A673 (cell line): ENCODE results near the gene SMAD3. TPM values are rescaled to one million over a fixed set of nuclear protein-coding genes. Genes with fewer than 3 reads are reported as not detected.

ENCODE experiments used
- BruUV-seq: library from RNA; stranded (reverse); fragments of 400-500 nt; replicated peaks from 2 replicates; lab custom pipeline; 2021; lab: Mats Ljungman, UMichigan
- CTCF ChIA-PET: fragments of 300-600 bp; sonication (Branson Sonifier 250); formaldehyde crosslinking; loops from one replicate; lab custom pipeline; 2022; ENCODE audit warnings: antibody characterized with exemption; lab: Charles Lee
- POLR2A ChIA-PET: fragments of 300-600 bp; sonication (Branson Sonifier 250); formaldehyde crosslinking; loops from one replicate; lab custom pipeline; 2022; ENCODE audit warnings: antibody characterized with exemption; ENCODE audit not compliant: low non-redundant PET; lab: Charles Lee
- DNase-seq: peaks from one replicate; pipeline ENCODE4 v3.0.0-alpha.2; 2015; ENCODE audit warnings: low spot score
- H3K27ac ChIP-seq: fragments of 200-600 bp; sonication (generic); 2 replicates; pipeline ENCODE4 v1.5.1; 2016; ENCODE audit warnings: mixed run types, low read depth, mild to moderate bottlenecking, mixed read lengths, antibody characterized with exemption, low read length; ENCODE audit not compliant: poor library complexity, severe bottlenecking
- H3K27me3 ChIP-seq: fragments of 200-600 bp; sonication (generic); replicated peaks from 2 replicates; pipeline ENCODE4 v1.6.1; 2017; ENCODE audit warnings: mixed run types, low read depth, mild to moderate bottlenecking, mixed read lengths, antibody characterized with exemption, low read length; ENCODE audit not compliant: insufficient read depth, poor library complexity
- H3K36me3 ChIP-seq: fragments of 200-600 bp; sonication (generic); 2 replicates; pipeline ENCODE4 v1.6.1; 2016; ENCODE audit warnings: mixed run types, mild to moderate bottlenecking, mixed read lengths, antibody characterized with exemption, low read length; ENCODE audit not compliant: insufficient read depth, poor library complexity, severe bottlenecking
- H3K4me1 ChIP-seq: fragments of 200-600 bp; sonication (generic); 2 replicates; pipeline ENCODE4 v1.6.1; 2017; ENCODE audit warnings: mixed run types, mild to moderate bottlenecking, mixed read lengths, antibody characterized with exemption, low read length; ENCODE audit not compliant: insufficient read depth, poor library complexity, severe bottlenecking
- H3K4me3 ChIP-seq: fragments of 200-600 bp; sonication (generic); 2 replicates; pipeline ENCODE4 v1.5.1; 2016; ENCODE audit warnings: low read depth, mixed run types, mild to moderate bottlenecking, mixed read lengths, low read length; ENCODE audit not compliant: poor library complexity, severe bottlenecking
- H3K9me3 ChIP-seq: fragments of 200-600 bp; sonication (generic); 2 replicates; pipeline ENCODE4 v1.6.1; 2016; ENCODE audit warnings: mixed run types, low read depth, mild to moderate bottlenecking, mixed read lengths, antibody characterized with exemption, low read length; ENCODE audit not compliant: poor library complexity, severe bottlenecking
- EZH2 ChIP-seq: fragments of 200-600 bp; sonication (generic); IDR thresholded peaks from 2 replicates; pipeline ENCODE4 v1.6.1; 2017; ENCODE audit warnings: borderline replicate concordance, low read depth, mild to moderate bottlenecking, mixed read lengths, antibody characterized with exemption, low read length; ENCODE audit not compliant: poor library complexity, severe bottlenecking
- intact Hi-C: fragments of 100-400 bp; cut with micrococcal nuclease; formaldehyde crosslinking; loops from one replicate; pipeline ENCODE4 v1.10.0; 2022; ENCODE audit not compliant: unreplicated experiment
- total RNA-seq: library from RNA; stranded (reverse); gene quantifications from 2 replicates; pipeline ENCODE4 v1.2.3, GENCODE V29; 2021
- TF ChIP-seq, protein P1 (sequence below): fragments of 300-800, 200-600 bp; sonication (generic); conservative IDR thresholded peaks from 2 replicates; pipeline ENCODE4 v1.5.1; 2017; ENCODE audit warnings: low read depth, mild to moderate bottlenecking, antibody characterized with exemption, low read length, moderate library complexity, mixed read lengths

SMAD3 gene
- total RNA-seq, 1 experiment from 2014 or later = 31.0 TPM

DNA sequence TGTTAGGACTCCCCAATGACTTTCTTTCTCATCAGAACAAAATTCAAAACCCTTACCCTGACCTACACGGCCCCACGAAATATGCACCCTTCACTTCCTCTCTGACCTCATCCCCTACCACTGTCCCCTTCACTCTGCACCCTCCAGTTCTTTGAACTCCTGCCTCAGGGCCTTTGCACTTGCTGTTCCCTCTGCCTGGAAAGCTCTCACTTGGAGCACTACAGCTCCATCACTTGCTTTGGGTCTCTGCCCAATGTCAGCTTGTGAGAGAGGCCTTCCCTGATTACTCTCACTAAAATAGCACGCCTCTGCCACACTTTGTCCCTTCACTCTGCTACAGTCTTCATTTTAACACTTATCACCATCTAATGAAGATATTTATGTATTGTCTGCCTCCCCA is 32.8 kb upstream of the SMAD3 start:
- DNase-seq = no peak
- H3K4me1 ChIP-seq = peaks cover 23% of the 10 kb centered on the region
- ChIA-PET CTCF (no interaction called here), POLR2A (no interaction called here)
- BruUV-seq = no TSS peak
- intact Hi-C loops = no loop called here
- no peaks in the 10 kb centered on the region for H3K27me3 ChIP-seq
- no peaks in the 10 kb centered on the region for H3K9me3 ChIP-seq
- no peak overlapping the region for H3K4me3 ChIP-seq
- H3K36me3 ChIP-seq = no peaks in the 10 kb centered on the region
- TF ChIP-seq, protein P1, sequence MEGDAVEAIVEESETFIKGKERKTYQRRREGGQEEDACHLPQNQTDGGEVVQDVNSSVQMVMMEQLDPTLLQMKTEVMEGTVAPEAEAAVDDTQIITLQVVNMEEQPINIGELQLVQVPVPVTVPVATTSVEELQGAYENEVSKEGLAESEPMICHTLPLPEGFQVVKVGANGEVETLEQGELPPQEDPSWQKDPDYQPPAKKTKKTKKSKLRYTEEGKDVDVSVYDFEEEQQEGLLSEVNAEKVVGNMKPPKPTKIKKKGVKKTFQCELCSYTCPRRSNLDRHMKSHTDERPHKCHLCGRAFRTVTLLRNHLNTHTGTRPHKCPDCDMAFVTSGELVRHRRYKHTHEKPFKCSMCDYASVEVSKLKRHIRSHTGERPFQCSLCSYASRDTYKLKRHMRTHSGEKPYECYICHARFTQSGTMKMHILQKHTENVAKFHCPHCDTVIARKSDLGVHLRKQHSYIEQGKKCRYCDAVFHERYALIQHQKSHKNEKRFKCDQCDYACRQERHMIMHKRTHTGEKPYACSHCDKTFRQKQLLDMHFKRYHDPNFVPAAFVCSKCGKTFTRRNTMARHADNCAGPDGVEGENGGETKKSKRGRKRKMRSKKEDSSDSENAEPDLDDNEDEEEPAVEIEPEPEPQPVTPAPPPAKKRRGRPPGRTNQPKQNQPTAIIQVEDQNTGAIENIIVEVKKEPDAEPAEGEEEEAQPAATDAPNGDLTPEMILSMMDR = no peak
- no peak for TF ChIP-seq EZH2
- no peak overlapping the region for H3K27ac ChIP-seq

DNA sequence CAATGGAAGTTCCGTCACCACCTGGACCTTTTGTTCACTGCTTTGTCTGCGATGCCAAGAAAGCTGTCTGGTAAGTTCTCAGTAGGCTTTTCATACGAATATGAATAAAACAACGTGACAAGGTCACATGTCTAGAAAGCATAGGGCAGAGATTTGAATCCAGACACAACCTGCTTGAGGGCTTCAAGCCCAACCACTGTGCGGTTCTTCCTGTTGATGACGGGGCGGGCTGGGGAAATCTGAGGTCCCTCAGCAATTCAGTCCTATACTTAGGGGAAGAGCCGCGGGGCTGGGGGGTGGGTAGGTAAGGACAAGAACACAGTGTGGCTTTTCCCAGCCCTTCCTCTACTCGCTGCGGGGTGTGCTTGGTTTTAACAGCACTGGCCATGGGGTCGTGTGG is 32.4 kb upstream of the SMAD3 start:
- intact Hi-C loops = no loop called here
- ChIA-PET POLR2A (no interaction called here), CTCF (no interaction called here)
- H3K36me3 ChIP-seq = no peaks in the 10 kb centered on the region
- no peaks in the 10 kb centered on the region for H3K9me3 ChIP-seq
- no peak for DNase-seq
- H3K27me3 ChIP-seq = no peaks in the 10 kb centered on the region
- BruUV-seq = no TSS peak
- no peak overlapping the region for H3K27ac ChIP-seq
- TF ChIP-seq, protein P1 = no peak
- no peak for TF ChIP-seq EZH2
- no peak overlapping the region for H3K4me3 ChIP-seq
- peaks cover 23% of the 10 kb centered on the region for H3K4me1 ChIP-seq

DNA sequence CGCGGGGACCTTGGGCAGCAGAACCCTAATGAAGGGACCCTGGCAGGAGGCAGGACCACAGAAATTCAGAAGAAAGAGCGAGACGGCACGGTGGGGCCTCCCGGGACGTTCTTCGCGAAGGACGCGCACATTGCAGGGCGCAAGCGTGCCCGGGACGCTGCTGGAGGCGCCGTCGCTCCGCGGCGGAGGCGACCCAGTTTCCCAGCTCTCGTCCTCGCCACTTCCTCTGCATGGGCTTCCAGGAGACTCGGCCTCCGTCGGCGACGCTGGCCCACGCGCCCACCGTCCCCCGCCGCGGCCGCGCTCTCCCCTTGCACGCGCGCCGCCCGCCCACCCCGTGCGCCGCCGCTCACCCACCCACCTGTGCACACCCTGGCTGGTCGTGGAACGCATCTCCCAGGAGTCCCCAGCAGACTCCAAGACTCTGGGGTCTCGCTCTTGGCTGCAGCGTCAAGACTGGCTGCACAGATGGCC is 31.8 kb upstream of the SMAD3 start:
- H3K4me3 ChIP-seq = peak overlapping the region; percentile 19
- POLR2A ChIA-PET = no interaction called here

More for the DNA sequence above, 31.8 kb upstream of the SMAD3 start:
- H3K4me1 ChIP-seq = peaks cover 23% of the 10 kb centered on the region
- BruUV-seq = no TSS peak
- H3K27ac ChIP-seq = no peak overlapping the region
- no peaks in the 10 kb centered on the region for H3K27me3 ChIP-seq
- intact Hi-C loops = no loop called here
- TF ChIP-seq, protein P1 = peak; percentile 23; the same call in 1 of the 2 replicates
- no peak for TF ChIP-seq EZH2
- H3K9me3 ChIP-seq = no peaks in the 10 kb centered on the region
- CTCF ChIA-PET = no interaction called here
- no peaks in the 10 kb centered on the region for H3K36me3 ChIP-seq
- no peak for DNase-seq
